RPMI7951 (cell line): ENCODE measurements around the gene DICER1. TPM values are rescaled to one million over a fixed set of nuclear protein-coding genes. Genes with fewer than 3 reads are reported as not detected.

Experiments used
- DNase-seq: peaks from one replicate; pipeline ENCODE4 v3.0.0-alpha.2; 2012; ENCODE audit warnings: low read depth
- total RNA-seq: library from RNA; depleted of rRNA; stranded (reverse); fragments of >200 nt; shearing (Covaris generic); gene quantifications from 2 replicates; pipeline ENCODE4 v1.2.3, GENCODE V29; 2014

DICER1 gene
- total RNA-seq, 1 experiment from 2014 or later = 34.2 TPM

DNA sequence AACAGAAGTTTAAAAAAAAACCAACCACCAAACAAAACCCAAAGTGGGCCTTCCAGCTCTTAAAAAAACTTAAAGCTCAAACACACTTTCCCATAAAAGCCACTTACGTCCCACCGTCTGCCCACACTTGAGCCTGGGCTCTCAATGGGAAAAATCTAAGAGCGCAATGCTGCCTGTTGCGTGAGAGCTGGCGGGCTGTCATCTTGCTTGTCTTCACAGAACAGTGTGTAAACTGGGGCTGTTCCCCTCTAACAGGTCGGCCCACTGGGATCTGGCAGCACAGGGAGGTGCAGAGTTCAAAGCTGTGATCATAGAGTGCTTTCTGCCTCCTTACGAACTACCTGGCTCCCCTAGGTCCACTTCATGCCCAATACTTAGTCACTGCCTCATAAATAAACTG, 80.0 kb downstream of the DICER1 start:
- no peak for DNase-seq

DNA sequence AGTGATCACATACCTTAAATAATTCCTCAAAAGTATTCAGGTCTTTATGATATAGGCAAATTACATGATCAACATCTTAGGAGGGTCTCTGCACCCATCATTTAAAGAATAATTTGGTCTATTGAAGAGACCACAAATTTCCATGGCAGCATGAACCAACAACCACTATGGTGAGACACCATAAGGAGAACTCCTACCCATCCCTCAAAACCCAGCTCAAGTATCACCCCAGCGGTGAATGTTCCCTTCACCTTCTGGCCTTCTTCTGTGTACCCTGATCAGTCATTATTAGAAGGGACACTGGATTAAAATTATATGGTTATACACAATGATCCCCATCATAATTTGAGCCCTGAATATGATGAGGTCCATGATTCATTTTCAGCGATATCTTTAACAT, 81.5 kb downstream of the DICER1 start:
- DNase-seq = no peak

DNA sequence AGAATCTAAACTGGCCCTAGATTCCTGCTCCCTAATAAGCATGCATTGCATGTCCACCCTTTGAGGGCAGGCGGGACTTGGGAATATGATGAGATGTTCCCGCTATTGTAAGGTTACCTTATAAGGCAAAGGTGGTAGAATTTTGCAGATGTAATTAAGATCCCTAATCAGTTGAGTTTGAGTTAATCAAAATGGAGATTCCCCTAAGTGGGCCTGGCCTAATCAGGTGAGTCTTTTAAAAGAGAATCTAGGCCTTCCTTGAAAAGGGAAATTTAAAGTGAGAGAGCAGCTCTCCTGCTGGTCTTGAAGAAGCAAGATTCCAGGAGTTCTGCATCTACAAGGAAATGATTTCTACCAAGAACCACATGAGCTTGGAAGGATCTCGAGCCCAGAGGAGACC, 83.4 kb downstream of the DICER1 start:
- no peak for DNase-seq

DNA sequence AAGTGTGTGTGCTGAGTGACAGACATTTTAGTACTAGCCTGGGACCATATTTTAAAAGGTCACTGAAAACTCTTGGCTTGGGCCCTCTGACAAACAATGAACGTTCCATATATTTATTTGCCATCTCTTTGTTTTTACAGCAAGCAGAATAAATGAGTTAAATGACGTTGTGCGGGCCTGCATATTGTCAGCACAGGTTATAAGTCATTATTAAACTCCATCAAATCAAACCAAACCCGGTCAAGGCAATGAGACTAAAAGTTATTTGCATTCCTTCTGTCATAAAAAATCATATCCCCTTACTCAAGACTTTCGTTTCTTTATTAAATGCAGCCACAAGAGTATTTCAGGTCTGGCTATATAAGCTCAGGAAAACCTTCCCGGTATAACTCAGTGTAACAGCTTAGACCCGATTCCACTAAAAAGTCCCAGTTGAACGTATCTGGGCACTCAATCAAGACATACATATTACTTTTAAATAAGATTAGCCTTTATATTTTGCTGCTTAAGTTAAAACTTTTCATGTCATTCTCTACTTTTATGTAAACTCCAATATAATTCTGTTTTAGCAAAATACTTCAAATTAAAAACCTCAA, 84.9 kb downstream of the DICER1 start:
- no peak for DNase-seq

DNA sequence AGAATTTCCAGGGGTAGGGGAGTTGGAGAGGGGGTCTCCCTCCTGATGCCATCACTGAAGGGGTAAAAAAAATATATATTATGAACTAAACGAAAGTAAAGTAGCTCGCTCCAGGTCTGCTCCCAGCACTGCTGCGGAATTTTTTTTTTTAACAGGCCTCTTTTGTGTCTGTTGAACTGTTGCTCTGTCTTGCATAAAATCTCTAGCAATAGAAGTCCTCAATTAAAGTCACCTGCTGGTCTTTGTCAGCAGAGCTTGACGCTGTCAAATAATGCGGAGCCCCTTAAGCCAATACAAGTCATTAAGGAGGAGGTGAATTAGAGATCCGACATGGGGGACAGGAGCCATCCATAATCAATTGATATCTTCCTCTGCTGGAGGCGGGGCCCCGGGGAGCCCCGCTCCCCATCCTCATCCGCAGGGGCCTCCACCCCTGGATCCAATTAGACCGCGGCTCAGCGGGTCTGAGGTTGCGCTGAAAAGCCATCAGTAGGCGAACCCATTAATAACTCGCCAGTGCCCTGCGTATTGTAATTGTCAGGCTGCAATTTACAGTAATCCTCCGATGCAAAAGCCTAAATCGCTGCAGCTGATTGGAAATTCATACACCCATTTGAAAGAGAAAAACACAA, 85.6 kb downstream of the DICER1 start:
- no peak for DNase-seq

DNA sequence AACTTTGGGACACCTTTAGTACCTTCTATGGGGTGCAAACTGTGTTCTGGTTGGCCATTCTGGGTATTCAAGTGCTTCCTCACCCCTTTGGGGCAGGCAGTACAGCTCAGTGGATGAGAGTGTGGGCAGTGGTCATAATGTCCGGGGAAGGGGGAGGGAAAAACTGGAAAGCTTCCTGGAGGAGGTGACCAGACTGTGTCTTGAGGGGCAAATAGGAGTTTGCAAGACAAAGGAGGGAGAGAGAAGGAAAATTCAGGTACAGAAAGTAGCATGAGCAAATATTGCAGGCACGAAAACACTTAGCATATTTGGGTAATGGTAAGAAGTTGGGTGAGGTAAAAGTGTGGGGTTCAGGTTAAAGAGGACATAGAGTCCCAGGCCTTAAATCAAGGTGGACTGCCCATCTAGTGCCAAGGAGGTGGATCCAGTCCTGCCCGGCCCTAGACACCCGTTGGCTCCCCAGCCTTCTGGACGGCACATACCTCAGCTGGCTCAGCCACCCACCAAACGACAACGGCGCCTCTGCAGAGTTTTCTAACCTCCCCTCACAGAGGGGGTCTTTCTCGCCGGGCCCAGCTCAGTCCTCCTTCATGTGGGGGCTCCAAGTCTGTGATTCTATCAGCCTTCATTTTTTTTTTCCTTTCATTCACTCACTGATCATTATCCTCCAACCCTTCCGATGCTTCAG, 86.4 kb downstream of the DICER1 start:
- no peak for DNase-seq

DNA sequence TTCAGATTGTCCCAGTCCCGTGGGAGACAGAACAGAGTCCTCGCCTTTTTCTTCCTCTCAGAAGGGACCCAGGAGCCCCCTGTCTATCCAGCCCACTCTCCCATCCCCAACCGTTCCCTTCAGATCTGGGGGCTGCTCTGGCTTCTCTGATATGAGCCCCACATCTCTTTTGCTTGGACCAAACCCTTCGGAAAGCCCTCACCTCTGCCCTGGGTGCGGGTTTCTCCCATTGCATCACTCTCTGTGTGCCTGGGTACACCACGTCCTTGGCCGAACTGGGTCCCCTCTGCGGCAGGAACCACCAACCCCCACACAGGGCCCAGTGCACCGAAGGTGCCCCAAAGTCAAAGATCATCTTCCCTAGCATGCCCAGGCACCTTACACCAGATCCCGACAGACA, 87.8 kb downstream of the DICER1 start:
- no peak for DNase-seq

DNA sequence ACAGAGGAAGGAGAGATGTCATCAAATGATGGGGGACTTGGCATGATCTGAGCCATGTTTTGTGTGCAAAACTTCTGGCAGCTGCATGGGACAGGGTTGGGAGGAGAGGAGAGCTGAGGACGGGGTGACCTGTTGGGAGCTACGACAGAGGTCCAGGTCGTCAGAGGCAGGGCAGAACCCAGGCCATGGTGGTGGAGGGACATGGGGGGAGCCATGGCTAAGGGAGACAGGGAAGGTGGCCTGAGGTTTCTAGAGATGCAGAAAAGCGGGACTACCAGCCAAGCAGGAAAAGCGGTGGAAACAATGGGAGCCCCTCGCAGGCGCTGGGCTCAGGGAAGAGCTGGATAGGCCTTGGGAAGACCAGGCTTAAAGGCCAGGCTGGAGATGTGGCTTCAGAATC, 88.3 kb downstream of the DICER1 start:
- DNase-seq = no peak

DNA sequence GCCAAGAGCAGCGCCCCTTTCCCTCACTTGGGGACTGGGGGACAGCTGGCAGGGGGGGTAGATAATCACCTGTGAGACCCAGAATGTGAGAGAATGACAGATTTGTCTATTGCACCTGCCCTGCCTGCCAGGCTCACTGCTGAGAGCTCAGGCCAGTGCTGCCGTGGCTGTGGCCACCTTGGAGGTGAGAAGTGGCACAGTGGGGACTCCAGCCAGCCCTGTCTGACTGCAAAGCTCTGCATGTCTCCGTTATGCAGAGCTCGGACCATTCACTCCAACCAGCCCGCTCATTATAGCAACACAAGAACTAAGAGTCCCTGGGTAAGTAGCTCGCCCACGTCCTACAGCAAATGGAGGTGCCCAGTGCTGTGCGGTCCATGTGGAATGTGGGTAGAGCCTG, 88.8 kb downstream of the DICER1 start:
- DNase-seq = no peak

DNA sequence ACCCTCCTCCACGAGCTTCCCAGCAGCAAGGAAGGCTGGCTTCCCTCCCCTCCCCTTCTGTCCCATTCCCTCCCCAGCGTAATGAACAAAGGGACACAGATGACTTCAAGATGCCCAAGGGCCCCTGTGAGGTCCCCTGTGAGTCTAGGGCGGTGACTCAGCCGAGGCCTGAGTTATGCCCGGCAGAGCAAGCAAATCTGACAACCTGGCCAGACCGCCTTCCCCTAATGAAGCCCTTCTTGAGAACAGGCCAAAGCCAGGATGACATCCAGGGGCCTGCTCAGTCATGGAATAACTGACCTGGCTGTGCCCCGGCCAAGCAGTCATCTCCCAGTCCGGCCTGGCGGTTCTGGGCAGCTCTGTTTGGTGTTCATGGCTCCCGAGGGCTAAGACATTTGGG, 89.2 kb downstream of the DICER1 start:
- no peak for DNase-seq

DNA sequence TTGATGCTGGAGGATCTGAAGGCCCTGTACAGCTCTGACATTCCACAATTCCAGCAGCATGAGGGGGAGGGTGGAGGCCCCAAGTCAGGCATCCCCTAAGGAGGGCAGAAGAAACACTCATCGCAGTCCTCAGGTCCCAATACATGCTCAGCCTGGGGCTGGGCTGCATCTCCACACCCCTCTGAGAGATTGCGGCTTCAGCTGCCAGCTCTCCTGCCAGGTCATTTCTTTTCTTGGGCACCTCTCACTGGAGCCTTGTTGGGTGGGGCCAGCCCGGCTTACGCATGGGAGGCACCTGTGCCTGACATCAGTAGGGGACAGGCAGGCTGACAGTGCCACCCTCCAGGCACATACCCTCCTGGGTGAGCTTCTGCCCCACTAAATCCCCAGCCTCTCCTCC, 89.8 kb downstream of the DICER1 start:
- DNase-seq = no peak

DNA sequence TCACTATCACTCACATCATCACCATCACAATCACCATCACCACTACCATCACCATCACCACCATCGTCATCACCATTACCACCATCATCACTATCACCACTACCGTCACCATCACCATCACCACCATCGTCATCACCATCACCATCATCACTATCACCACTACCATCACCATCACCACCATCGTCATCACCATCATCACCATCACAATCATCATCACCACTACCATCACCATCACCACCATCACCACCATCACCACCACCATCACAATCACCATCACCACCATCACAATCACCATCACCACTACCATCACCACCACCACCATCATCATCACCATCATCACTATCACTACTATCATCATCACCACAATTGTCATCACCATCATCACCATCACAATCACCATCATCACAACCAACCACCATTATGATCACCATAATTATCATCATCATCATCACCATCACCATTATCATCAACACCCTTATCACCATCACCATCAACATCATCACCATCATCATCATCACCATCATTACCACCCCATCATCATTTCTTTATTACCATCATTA, 90.8 kb downstream of the DICER1 start:
- DNase-seq = no peak

DNA sequence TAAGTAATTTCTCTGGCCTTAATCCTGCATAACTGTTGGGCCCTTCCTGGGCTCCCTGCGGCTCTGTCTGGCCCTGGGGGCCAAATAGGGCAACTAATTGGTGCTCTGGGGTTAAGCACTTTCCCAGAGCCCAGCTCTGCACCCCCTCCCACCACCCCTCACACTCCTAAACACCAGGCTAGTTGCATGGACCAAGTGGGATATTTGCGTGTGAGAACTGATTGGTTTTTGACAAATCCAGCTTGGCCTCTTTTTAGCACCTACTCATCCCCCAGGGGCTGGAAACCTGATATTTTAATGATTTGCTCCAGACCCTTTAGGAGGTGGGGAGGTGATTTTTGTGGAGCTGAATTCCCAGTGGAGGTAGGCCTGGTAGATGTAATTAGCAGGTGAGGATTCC, 91.9 kb downstream of the DICER1 start:
- DNase-seq = no peak

DNA sequence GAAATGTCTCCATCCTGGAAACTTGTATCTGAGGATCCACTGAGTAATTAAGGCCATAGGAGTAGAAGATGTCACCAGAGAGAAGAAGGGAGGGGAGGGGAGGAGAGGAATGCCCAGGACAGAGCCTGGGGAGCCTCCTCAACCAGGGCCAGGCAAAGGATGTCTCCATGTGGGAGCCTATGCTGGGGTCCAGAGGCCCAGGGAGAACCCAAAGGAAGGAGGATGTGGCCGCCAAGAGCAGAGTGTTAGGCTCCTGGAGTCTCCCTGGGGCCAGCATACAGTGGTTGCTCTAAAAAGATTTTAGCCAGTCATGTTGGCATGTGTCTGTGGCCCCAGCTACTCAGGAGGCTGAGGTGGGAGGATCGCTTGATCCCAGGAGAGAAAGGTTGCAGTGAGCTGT, 92.6 kb downstream of the DICER1 start:
- no peak for DNase-seq

DNA sequence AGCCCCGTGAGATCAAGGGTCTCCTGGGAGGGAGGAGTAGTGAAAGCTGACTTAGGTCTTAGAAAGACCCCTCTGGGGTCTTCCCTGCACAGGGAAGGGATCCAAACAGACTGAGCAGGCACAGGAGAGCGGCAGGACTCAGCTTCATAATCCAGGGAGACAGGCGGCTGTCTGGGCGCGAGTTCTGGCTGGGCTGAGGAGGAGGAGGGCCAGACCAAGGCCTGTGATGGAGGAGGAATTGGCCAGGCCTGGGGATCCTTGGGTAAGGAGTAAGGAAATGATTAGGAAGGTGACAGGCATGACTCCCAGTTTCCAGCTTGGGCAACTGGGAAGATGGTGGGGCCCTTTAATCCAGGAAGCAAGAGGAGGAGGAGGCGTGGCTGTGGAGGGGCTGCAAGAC, 93.1 kb downstream of the DICER1 start:
- no peak for DNase-seq

DNA sequence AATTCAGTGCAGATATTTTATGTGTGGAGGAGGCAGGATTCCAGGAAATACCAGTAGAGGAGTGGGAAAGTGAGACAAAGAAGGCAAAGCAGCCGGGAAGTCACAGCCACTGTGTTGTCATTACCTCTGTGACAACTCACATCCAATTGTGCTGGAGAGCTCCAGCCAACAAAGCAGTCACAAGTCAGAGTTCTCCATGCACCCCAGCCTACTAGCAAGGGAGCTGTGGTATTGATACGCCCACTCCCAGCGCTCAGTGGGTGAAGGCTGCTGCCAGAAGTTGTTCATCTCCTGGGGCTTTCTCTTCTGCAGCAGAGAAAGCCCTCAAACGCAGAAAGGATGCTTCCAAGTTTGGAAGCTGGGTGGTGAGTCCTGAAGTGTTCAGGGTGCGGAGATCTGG, 93.9 kb downstream of the DICER1 start:
- no peak for DNase-seq

DNA sequence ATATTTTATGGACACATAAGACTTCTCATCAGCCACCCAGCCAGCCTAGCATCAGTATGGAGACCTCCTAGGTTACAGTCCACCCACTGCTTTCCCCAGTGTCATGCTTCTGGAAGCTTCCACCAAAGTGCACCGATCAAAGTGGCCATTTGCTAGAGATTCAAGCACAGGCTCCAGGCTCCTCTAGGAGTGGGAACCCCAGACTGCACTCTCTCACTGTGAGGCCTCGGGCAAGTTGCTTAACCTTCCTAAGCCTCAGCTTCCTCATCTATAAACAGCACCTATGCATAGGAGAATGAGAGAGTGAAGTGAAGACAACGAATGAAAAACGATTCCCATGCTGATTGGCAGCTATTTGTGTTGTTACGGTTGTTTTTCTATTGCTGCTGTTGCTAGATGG, 94.4 kb downstream of the DICER1 start:
- DNase-seq = no peak

DNA sequence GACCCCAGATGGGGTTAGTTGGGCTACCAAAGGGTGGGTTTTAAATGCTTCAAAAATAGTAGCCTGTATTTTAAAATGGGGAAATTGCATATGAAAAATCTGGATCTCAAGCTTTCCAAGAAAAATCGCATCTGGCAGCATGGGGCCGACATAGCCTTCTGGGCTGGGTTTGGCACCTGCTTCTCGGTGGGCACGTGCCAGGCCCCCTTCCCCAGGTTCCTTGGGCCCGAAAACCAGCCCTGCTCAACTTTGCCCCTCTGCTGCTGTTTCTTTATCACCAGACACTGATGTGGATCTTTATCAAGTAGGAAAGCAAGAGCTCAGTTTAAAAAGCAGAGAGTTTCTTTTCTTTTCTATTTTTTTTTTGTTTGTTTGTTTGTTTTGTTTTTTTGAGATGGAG, 95.1 kb downstream of the DICER1 start:
- DNase-seq = no peak

DNA sequence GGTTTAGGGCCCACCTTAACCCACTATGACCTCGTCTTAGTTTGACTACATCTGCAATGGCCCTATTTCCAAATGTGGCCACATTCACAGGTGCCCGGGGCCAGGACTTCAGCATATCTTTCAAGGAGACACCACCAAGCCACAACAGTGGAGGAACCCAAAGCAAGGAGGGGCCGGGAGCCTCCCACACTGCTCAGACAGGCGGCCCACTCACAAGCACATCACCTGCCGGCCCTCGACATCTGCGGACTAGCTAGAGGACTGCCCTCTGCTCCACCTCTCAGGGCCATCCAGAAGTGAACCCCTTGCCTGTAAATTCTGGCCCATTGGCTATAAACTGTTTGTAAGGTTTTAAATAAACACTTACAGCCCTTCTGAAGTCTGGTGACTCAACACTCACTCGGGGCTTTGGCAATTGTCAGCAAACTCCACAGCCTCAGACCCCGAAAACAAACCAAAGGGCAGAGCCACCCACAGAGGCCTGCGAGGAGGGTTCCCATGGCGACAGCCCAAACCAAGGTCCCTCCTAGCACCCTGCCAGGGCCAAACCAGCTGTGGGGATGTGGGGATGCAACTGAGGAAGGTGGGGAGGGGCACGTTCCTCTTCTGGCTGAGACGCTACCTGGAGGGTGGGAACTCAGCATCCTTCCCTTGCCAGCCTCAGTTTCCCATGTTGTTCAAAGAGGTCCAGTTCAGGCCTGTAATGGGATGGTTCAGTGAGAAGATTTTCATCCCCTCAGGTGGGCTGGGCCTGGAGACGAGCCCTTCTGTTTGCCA, 95.8 kb downstream of the DICER1 start:
- no peak for DNase-seq

DNA sequence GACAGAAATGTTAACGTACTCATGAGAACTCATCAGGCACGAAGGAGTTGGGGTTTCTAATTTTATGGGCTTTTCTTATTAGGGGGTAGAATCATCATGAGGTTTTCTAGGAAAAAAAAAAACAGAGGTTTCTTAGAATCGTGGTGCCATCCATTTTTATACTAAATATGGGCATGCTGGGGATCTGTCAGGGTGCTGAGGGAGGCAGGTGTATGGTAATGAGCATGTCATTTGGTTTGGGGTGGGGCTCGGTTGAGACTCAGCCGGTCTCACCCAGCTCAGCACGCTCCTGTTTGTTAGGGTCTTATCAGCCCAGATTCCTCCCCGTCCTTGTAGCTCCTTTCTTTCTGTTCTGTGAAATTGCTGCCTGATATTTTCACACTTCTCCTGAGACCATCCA, 98.2 kb downstream of the DICER1 start:
- DNase-seq = no peak

DNA sequence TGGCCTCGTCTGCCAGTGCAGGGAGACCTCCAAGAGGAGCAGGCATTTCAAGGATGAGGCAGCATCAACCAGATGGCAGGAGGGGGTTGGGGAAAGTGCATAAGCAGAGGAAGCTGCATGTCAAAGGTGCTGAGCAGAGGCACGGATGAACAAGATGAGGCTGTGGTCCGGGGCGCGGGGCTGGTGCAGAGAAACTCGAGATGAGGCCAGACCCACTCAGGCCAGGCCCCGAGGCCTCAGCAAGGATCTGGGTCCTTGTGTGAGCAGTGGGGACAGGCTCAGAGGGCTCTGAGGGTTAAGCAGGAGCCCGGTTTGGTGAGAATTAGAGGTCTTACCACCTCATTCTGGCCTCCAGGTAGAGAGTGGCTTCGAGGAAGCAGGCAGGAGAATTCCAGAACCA, 98.8 kb downstream of the DICER1 start:
- no peak for DNase-seq

DNA sequence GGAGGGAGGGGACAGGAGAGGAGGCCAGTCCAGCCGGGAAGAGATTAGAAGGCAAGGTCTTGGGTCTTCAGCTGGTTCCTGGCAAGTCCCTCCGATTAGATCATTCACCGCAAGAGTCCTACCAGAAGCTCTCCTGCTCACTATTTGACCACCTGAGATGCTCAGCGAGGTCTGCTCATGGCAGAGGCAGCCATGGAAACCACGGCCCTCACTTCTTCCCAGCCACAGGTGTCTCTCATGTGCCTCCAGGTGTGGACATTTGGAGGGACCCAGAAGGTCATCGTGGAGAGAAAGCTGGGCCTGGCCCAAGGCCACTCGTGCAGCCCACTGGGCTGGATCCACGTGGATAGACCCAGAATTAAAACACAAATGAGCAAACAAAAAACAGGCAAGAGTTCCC, 99.5 kb downstream of the DICER1 start:
- DNase-seq = no peak

DNA sequence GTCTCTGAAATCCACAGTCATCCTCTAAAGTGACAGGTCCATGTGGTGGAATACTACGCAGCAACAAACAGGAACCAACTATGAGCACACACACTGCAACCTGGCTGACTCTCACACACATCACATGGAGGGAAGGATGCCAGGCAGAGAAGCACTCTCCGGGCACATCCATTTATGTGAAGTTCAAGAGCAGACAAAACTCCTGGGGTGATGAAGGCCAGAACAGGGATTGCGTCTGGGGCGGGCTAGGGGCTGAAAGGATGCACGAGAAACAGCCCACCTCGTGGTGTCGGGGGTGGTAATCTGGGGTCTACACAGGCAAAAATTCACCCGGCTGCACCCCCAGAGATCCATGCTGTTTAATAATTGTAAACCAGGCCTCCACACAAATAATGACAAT, 100.2 kb downstream of the DICER1 start:
- no peak for DNase-seq
